Left hindlimb (tissue), 1 donor: ENCODE data around the gene MPP2.
"Not testable (repeated sequence)": the region's sequence is repeated elsewhere in the genome, so short reads cannot be mapped to it uniquely, and the experiment has no call there.

Source experiments
- DNase-seq: peaks from one replicate; pipeline ENCODE4 v3.0.0-alpha.2; 2018

The MPP2 gene

GRCh38 chr17:43928609-43929008 lies 21.3 kb upstream of the MPP2 start:
- DNase-seq: no peak

- not testable (repeated sequence) for DNase-seq
Measured at GRCh38 chr17:43927929-43928328, 20.6 kb upstream of the MPP2 start.

- no peak for DNase-seq
Measured at GRCh38 chr17:43927060-43927864, 19.9 kb upstream of the MPP2 start.

GRCh38 chr17:43924558-43924957 lies 17.2 kb upstream of the MPP2 start:
- no peak for DNase-seq

- no peak for DNase-seq
Measured at GRCh38 chr17:43920500-43921095, 13.3 kb upstream of the MPP2 start.

- DNase-seq: no peak
Measured at GRCh38 chr17:43918026-43918389, 10.7 kb upstream of the MPP2 start.

GRCh38 chr17:43917348-43918025 lies 10.2 kb upstream of the MPP2 start:
- no peak for DNase-seq

GRCh38 chr17:43917016-43917347 lies 9.6 kb upstream of the MPP2 start:
- no peak for DNase-seq

- no peak for DNase-seq
Measured at GRCh38 chr17:43916385-43916784, 9.0 kb upstream of the MPP2 start.

- DNase-seq: no peak
Measured at GRCh38 chr17:43915559-43915958, 8.2 kb upstream of the MPP2 start.

GRCh38 chr17:43914451-43914850 lies 7.1 kb upstream of the MPP2 start:
- no peak for DNase-seq

- no peak for DNase-seq
Measured at GRCh38 chr17:43913584-43913983, 6.2 kb upstream of the MPP2 start.

- no peak for DNase-seq
Measured at GRCh38 chr17:43912635-43913304, 5.4 kb upstream of the MPP2 start.

- DNase-seq: no peak
Measured at GRCh38 chr17:43911904-43912303, 4.6 kb upstream of the MPP2 start.

GRCh38 chr17:43909537-43910231 lies 2.3 kb upstream of the MPP2 start:
- no peak for DNase-seq

- DNase-seq: peak; percentile 79
Measured at GRCh38 chr17:43907998-43908721, 824 bp upstream of the MPP2 start.

GRCh38 chr17:43906951-43907424 lies 348 bp downstream of the MPP2 start:
- DNase-seq: no peak

GRCh38 chr17:43905985-43906852 lies 1.1 kb downstream of the MPP2 start:
- DNase-seq: peak; percentile 88

GRCh38 chr17:43905400-43905984 lies 1.8 kb downstream of the MPP2 start:
- DNase-seq: no peak

- no peak for DNase-seq
Measured at GRCh38 chr17:43901861-43902589, 5.3 kb downstream of the MPP2 start.
